Activated CD4-positive, alpha-beta T cell treated with anti-CD3 and anti-CD28 coated beads for 1 hour (primary cell): Measurements from ENCODE around the gene SLCO2B1.

Experiments
- DNase-seq: peaks from one replicate; pipeline ENCODE4 v3.0.0-alpha.2; 2020

Gene SLCO2B1

DNA sequence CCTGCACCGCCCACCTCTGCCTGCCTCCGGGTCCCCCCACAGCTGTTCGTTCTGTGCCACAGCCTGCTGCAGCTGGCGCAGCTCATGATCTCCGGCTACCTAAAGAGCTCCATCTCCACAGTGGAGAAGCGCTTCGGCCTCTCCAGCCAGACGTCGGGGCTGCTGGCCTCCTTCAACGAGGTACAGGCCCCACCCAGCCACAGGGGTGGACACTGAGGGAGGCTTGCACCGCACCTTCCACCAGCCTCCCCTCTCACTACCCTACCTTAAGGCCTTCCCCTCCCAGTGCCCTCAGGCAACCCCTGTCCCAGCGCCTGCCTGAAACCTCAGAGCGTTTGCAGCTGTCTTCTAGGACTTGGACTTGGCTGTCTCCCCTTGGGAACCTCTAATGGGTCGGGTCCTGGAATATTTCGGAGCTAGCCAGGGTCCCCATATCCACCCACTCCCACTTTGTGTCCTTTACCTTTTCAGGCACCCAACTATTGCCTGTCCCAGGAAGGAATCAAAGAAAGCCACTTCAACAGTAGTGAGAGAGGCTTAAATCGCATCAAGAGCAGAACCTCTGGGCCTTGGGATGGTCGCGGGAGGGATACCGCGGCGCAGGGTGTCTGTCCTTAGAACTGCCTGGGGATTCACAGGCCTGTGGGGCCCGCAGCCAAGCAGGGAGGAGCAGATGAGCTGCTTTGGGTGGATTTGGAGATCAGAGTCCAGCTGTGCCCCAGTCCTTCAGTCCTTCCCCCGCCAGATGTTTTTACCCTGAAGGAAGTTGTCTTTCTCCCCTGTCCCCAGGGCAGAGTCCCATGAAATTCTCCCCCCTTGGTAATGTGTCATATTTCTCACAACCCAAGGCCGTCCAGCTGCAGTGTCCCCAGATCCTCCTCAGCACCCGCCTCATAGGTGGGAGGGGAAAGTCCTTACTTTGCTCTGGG lies 13.3 kb downstream of the SLCO2B1 start:
- DNase-seq, result no peak

DNA sequence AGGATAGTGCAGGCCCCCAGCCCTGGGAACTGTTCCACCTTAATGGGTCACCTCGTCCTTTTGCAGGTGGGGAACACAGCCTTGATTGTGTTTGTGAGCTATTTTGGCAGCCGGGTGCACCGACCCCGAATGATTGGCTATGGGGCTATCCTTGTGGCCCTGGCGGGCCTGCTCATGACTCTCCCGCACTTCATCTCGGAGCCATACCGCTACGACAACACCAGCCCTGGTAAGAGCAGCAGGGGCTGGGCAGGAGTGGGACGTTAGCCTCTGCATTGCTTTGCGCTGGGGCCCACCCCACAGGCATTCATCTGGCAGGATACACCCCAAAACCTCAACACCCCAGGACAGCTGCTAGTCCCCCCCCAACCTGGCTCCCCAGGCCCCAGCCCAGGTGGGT lies 14.8 kb downstream of the SLCO2B1 start:
- no peak for DNase-seq

DNA sequence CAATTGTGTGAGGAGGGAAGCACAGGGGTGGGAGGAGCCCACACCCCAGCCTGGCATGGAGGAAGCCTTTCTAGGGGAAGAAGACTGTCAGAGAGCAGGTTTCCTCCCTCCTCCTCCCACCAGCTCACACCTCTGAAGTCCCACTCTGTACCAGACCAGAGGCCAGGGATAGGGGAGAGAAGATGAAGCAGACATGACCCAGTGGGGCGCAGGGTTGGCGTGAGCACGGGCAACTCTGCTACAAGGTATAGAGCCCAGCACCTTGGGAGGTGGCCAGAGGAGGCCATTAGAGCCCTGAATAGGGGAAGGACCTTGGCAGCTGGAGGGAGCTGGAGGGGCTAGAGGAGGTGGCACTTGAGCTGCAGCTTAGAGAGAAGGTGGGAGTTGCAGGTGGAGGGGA lies 15.9 kb downstream of the SLCO2B1 start:
- no peak for DNase-seq

DNA sequence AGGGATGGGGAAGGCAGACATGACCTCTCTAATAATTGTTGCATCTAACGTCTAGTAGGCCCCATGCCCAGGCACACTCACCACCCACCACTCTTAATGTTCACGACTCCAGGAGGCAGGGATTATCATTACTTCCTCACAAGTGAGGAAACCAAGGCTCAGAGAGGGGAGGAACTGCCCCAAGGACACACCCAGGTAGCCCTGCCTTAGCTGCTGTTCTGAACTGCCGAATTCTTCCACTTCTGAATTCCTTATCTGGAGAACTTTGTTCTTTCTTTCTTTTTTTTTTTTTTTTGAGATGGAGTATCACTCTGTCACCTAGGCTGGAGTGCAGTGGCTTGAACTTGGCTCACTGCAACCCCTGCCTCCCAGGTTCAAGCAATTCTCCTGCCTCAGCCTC lies 16.7 kb downstream of the SLCO2B1 start:
- no peak for DNase-seq

GRCh38 chr11:75169101-75169885 lies 18.4 kb downstream of the SLCO2B1 start:
- DNase-seq, result no peak

DNA sequence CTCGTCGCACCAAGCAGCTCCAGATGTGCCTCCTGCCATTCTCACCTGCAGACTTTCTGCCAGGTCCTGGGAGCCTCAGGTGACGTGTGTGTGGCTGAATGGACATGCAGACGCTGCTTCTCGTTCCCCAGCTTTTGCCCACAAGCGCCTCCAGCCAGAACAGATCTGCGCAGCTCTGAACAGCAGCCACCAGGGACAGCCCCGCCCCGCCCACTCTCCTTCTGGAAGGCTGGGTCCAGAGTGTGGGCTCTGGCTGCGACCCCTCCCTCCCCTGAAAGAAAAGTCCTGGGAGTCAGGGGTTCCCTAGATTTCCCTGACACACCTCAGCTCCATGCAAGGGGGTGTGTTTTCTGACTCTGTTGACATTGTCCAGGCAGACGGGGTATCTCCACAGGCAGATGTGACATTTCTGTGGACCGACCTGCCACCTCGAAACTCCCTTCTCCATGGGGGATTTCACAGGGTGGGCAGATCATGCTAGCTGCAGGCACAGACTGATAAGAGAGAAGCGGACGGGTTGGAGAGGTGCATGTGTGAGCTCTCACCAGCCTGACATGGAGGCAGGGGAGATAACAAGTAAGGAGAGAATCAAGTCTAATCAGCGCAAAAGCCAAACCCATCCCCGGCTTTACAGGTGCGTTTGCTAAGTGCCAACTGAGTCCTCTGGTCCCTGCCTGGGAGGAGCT lies 19.8 kb downstream of the SLCO2B1 start:
- no peak for DNase-seq

GRCh38 chr11:75173336-75173735 lies 22.4 kb downstream of the SLCO2B1 start:
- no peak for DNase-seq

GRCh38 chr11:75174781-75175370 lies 24.0 kb downstream of the SLCO2B1 start:
- DNase-seq, result no peak

GRCh38 chr11:75182664-75183063 lies 31.8 kb downstream of the SLCO2B1 start:
- DNase-seq, result no peak

DNA sequence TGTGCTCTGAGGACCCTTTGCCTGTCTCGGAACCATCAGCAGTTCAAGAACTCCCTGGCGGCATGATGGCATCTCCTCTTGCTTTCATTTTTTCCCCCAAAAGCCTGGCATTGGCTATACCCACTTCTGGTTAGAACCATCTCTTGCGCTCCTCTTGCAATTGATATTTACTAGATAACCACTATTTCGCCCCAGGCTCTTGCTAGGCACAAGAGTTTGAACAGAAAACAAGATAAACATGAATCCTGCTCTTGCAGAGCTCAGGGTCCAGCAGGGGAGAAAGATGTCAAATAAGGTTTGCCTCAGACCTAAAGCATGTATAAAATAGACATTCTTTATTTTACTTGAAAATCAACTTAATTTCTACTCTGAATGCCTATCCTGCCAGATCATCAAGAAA lies 33.1 kb downstream of the SLCO2B1 start:
- no peak for DNase-seq

DNA sequence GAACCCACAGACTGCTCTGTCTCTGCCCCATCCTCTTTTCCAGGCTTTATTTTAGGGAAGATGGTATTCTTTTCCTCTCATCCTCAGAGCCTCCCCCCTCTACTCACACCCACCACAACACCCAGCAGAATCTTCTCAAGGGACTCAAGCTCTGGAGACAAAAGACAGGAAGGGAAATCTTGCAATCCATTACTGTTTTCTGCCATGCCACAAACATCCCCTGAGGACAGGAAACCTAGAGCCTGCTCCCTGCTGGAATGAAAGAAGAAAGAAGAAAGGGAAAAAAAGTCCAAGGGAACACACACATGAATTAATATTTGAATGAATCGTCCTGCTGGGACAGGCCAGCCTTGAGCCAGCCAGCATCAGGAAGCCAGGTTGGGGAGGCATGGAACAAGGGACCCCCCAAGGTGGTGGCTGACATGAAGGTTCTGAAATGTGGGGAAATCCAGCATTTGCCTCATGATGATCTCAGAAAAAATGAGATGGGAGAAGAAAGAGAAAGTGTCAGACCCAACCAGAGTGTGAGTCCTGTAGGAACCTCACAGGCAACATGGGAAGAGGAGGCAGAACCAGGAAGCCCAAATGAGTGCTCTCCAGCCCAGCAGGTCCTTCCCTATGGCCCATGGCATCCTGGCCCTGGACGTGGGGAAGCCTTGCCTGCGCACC lies 34.0 kb downstream of the SLCO2B1 start:
- no peak for DNase-seq

- DNase-seq, result no peak
These were observed 35.0 kb downstream of the SLCO2B1 start for GRCh38 chr11:75185866-75186265.

- DNase-seq, result no peak
These were observed 36.1 kb downstream of the SLCO2B1 start for GRCh38 chr11:75186999-75187398.

DNA sequence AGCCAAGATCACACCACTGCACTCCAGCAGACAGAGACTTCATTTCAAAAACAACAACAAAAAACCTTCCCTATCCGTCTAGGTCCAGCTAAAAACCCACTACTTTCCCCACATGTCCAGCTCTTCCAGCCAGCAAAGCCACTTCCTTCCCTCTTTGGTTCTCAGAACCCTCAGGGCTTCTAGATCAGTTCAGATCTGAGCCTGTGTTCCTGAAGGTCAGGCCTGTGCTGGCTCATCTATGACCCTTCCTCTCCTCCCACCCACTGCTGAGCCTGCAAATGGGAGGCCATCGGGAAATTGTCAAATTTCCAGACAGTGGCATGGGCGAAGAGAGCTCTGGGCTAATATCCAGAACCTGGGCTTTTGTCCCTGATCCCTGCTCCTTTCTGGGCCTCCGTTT lies 37.8 kb downstream of the SLCO2B1 start:
- DNase-seq, result no peak

DNA sequence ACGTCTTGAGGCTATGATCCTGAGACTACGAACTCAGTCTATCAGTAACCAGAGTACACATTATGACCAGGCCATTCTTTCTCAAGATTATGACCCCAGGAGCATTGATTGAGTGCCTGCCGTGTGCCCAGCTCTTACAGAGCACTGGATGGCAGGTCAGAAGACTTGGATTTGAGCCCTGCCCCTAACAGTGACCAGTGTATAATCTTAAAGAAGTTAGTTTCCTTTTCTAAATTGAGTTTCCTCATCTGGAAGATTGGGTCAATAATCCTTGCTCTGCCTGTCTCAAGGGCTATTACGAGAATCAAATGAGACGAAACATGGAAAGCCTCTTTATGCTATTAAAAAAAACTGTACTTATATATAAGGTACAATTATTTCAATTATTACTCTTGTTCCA lies 38.2 kb downstream of the SLCO2B1 start:
- DNase-seq, result no peak

- no peak for DNase-seq
These were observed 39.0 kb downstream of the SLCO2B1 start for GRCh38 chr11:75189911-75190310.

- no peak for DNase-seq
These were observed 39.9 kb downstream of the SLCO2B1 start for GRCh38 chr11:75190652-75191329.

GRCh38 chr11:75191330-75191717 lies 40.4 kb downstream of the SLCO2B1 start:
- DNase-seq, result no peak

DNA sequence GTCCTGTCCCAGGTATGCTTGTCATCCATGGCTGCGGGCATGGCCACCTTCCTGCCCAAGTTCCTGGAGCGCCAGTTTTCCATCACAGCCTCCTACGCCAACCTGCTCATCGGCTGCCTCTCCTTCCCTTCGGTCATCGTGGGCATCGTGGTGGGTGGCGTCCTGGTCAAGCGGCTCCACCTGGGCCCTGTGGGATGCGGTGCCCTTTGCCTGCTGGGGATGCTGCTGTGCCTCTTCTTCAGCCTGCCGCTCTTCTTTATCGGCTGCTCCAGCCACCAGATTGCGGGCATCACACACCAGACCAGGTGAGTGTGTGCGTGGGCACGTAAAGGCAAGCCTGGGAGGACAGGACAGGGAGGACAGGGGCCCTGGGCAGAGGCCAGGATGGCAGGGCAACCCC lies 42.4 kb downstream of the SLCO2B1 start:
- DNase-seq, result no peak

- no peak for DNase-seq
These were observed 42.8 kb downstream of the SLCO2B1 start for GRCh38 chr11:75193711-75194110.

DNA sequence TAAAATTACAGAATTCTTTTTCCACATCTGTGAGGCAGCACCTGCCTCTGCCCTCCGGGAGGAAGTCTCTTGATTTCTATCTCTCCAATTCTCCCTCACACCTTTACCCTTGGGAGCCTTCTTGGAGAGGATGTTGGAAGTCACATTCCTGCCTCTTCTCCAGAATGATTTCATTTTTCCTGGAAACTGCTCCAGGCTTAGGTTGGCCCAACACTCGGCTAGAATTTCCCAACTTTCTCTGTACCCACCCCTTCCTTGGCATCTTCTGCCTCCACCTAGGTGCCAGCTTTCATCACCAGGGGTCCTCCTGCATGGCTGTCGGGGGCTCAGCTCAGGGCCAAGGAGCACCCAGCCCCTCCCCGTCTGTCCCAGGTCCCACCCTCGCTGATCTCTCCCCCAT lies 43.2 kb downstream of the SLCO2B1 start:
- no peak for DNase-seq
